Loucy (cell line): ENCODE data around the gene TENM4.

Experiments used
- H2AFZ ChIP-seq: fragments of 200-600 bp; sonication (generic); 2 replicates; pipeline ENCODE4 v1.6.0; 2016; ENCODE audit warnings: antibody characterized with exemption, mild to moderate bottlenecking, low read length, moderate library complexity
- H3F3A ChIP-seq: fragments of 200-600 bp; 2 replicates; pipeline ENCODE4 v1.6.0; 2016; ENCODE audit warnings: antibody characterized with exemption, low read depth, mild to moderate bottlenecking
- H3K27me3 ChIP-seq: fragments of 200-600 bp; sonication (generic); 2 replicates; pipeline ENCODE4 v1.6.1; 2014; ENCODE audit warnings: low read length, mild to moderate bottlenecking; ENCODE audit not compliant: insufficient read depth, poor library complexity, severe bottlenecking
- H3K36me3 ChIP-seq: fragments of 200-600 bp; sonication (generic); 2 replicates; pipeline ENCODE4 v1.6.1; 2016; ENCODE audit warnings: low read length; ENCODE audit not compliant: insufficient read depth
- H3K4me1 ChIP-seq: fragments of 200-600 bp; sonication (generic); 2 replicates; pipeline ENCODE4 v1.5.1; 2014; ENCODE audit warnings: low read length, mild to moderate bottlenecking; ENCODE audit not compliant: insufficient read depth, poor library complexity, severe bottlenecking
- H3K4me2 ChIP-seq: fragments of 200-600 bp; sonication (generic); 2 replicates; pipeline ENCODE4 v1.6.0; 2014; ENCODE audit warnings: antibody characterized with exemption, low read length, low read depth, mild to moderate bottlenecking; ENCODE audit not compliant: poor library complexity, severe bottlenecking
- H3K4me3 ChIP-seq: fragments of 200-600 bp; sonication (generic); 2 replicates; pipeline ENCODE4 v1.5.1; 2014; ENCODE audit warnings: low read length, mild to moderate bottlenecking, mixed read lengths; ENCODE audit not compliant: poor library complexity, severe bottlenecking
- H3K79me2 ChIP-seq: fragments of 200-600 bp; sonication (generic); 2 replicates; pipeline ENCODE4 v1.6.1; 2014; ENCODE audit warnings: low read length; ENCODE audit not compliant: insufficient read depth
- H3K9ac ChIP-seq: fragments of 200-600 bp; sonication (generic); 2 replicates; pipeline ENCODE4 v1.6.0; 2014; ENCODE audit warnings: mild to moderate bottlenecking, low read depth, low read length, moderate library complexity; ENCODE audit not compliant: poor library complexity, severe bottlenecking
- H3K9me2 ChIP-seq: fragments of 200-600 bp; sonication (generic); replicated peaks from 2 replicates; pipeline ENCODE4 v1.6.1; 2016; ENCODE audit warnings: low read depth, low read length, mixed read lengths
- H3K9me3 ChIP-seq: fragments of 200-600 bp; sonication (generic); 2 replicates; pipeline ENCODE4 v1.6.1; 2014; ENCODE audit warnings: mild to moderate bottlenecking, antibody characterized with exemption, low read length, low read depth; ENCODE audit not compliant: insufficient read depth
- H4K20me1 ChIP-seq: fragments of 200-600 bp; sonication (generic); 2 replicates; pipeline ENCODE4 v1.6.0; 2014; ENCODE audit warnings: antibody characterized with exemption, low read length, mild to moderate bottlenecking; ENCODE audit not compliant: insufficient read depth, poor library complexity, severe bottlenecking
- EZH2phosphoT487 ChIP-seq: fragments of 200-600 bp; IDR thresholded peaks from 2 replicates; pipeline ENCODE4 v1.6.1; 2018; ENCODE audit warnings: antibody characterized with exemption, mild to moderate bottlenecking, moderate library complexity, borderline replicate concordance
- TF ChIP-seq, protein P1 (sequence below): fragments of 200-600 bp; sonication (generic); conservative IDR thresholded peaks from 2 replicates; pipeline ENCODE4 v1.5.1; 2014; ENCODE audit warnings: mild to moderate bottlenecking, antibody characterized with exemption, low read length

The TENM4 gene

DNA sequence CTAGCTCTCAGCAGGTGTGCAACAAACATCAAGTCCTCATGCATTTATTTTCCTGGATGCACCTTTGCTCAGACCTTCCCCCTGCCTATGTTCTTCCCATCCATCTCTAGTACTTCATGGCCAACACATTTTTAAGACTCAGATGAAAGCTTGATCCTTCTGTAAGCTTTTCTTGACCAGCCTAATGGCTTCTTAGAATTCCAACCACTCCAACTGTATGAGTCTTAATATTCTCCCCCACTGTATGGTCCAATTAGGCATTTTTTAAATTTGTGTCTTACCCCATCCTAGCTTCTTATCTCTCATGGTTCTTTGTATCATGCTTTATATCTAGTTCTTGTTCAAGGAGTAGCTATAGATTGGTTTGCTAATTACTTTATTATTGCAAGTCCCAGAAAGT is 44.8 kb downstream of the TENM4 start:
- H2AFZ ChIP-seq, result no peak overlapping the region
- H3K79me2 ChIP-seq, result no peaks in the 10 kb centered on the region
- H3K9me3 ChIP-seq, result no peaks in the 10 kb centered on the region
- H3K27me3 ChIP-seq, result no peaks in the 10 kb centered on the region
- TF ChIP-seq, protein P1, sequence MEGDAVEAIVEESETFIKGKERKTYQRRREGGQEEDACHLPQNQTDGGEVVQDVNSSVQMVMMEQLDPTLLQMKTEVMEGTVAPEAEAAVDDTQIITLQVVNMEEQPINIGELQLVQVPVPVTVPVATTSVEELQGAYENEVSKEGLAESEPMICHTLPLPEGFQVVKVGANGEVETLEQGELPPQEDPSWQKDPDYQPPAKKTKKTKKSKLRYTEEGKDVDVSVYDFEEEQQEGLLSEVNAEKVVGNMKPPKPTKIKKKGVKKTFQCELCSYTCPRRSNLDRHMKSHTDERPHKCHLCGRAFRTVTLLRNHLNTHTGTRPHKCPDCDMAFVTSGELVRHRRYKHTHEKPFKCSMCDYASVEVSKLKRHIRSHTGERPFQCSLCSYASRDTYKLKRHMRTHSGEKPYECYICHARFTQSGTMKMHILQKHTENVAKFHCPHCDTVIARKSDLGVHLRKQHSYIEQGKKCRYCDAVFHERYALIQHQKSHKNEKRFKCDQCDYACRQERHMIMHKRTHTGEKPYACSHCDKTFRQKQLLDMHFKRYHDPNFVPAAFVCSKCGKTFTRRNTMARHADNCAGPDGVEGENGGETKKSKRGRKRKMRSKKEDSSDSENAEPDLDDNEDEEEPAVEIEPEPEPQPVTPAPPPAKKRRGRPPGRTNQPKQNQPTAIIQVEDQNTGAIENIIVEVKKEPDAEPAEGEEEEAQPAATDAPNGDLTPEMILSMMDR, result no peak
- no peak for TF ChIP-seq EZH2phosphoT487
- H3K9me2 ChIP-seq, result no peaks in the 10 kb centered on the region
- H3F3A ChIP-seq, result no peaks in the 10 kb centered on the region
- no peaks in the 10 kb centered on the region for H3K4me1 ChIP-seq
- no peaks in the 10 kb centered on the region for H4K20me1 ChIP-seq
- no peak overlapping the region for H3K4me3 ChIP-seq
- no peak overlapping the region for H3K4me2 ChIP-seq
- no peaks in the 10 kb centered on the region for H3K36me3 ChIP-seq
- no peak overlapping the region for H3K9ac ChIP-seq

DNA sequence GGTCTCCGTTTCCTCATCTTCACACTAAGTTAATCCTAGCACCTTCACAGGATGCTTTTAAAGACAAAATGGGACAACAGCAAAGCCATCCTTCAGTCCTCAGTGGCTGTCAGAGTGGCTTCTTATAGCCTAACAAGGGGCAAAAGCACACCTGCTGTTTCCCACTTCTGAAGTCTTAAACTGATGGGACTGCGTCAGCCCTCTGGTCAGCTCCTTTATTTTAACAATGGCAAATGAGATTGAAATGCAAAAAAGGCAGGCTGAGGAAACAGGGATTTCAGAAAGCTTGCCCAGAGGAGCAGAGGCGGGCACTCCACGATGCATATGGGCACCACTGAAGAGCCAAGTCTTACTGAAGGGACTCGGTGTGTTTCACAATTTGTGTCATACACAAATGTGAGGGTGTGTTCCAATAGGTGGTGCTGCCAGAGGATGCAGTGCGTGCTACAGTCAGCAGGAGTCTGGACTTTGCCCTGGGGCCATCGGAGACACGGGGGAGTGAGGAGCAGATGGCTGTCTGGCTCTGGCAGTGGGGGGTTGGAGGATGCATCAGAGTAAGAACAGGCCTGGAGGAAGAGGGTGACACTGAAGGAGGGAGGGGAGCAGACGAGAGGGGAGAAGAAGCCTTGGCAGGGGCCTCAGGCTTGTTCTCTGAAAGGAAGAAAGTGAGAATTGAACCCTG is 47.3 kb downstream of the TENM4 start:
- no peak overlapping the region for H3K4me2 ChIP-seq
- no peak overlapping the region for H3K9ac ChIP-seq
- no peak overlapping the region for H3K4me3 ChIP-seq
- no peaks in the 10 kb centered on the region for H3K4me1 ChIP-seq
- no peaks in the 10 kb centered on the region for H3K9me3 ChIP-seq
- H3K9me2 ChIP-seq, result no peaks in the 10 kb centered on the region
- H3K27me3 ChIP-seq, result no peaks in the 10 kb centered on the region
- H2AFZ ChIP-seq, result no peak overlapping the region
- H3K79me2 ChIP-seq, result no peaks in the 10 kb centered on the region
- TF ChIP-seq, protein P1, result no peak
- TF ChIP-seq EZH2phosphoT487, result no peak
- H3K36me3 ChIP-seq, result no peaks in the 10 kb centered on the region
- H4K20me1 ChIP-seq, result no peaks in the 10 kb centered on the region
- no peaks in the 10 kb centered on the region for H3F3A ChIP-seq

DNA sequence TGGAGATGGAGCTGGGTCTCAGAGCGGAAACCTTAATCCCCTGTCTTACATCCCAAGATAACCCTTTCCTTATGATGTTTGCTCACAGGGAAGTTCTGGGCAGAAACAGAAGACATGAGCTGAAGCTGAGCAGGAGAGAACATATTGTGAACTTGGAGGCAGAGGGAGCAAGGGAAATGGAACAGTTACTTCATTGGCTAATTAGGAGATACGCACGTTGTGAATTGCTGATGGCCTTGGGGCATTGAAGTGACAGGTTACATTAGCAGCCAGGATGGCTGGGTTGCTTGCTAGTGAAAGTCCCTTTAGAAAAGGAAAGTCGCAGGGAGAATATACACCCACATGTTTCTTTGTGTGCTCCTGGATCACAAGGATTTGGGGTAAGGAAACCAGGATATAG is 48.7 kb downstream of the TENM4 start:
- Histone ChIP-seq H3F3A (no peaks in the 10 kb centered on the region), H4K20me1 (no peaks in the 10 kb centered on the region), H3K9ac (no peak overlapping the region)

More for the DNA sequence above, 48.7 kb downstream of the TENM4 start:
- H3K9me2 ChIP-seq, result no peaks in the 10 kb centered on the region
- H3K36me3 ChIP-seq, result no peaks in the 10 kb centered on the region
- H3K4me3 ChIP-seq, result no peak overlapping the region
- no peaks in the 10 kb centered on the region for H3K9me3 ChIP-seq
- no peaks in the 10 kb centered on the region for H3K4me1 ChIP-seq
- no peak overlapping the region for H3K4me2 ChIP-seq
- H3K79me2 ChIP-seq, result no peaks in the 10 kb centered on the region
- no peaks in the 10 kb centered on the region for H3K27me3 ChIP-seq
- TF ChIP-seq EZH2phosphoT487, result no peak
- TF ChIP-seq, protein P1, result no peak
- H2AFZ ChIP-seq, result no peak overlapping the region
